Measurements from ENCODE around the gene SELE.

SELE gene, protein sequence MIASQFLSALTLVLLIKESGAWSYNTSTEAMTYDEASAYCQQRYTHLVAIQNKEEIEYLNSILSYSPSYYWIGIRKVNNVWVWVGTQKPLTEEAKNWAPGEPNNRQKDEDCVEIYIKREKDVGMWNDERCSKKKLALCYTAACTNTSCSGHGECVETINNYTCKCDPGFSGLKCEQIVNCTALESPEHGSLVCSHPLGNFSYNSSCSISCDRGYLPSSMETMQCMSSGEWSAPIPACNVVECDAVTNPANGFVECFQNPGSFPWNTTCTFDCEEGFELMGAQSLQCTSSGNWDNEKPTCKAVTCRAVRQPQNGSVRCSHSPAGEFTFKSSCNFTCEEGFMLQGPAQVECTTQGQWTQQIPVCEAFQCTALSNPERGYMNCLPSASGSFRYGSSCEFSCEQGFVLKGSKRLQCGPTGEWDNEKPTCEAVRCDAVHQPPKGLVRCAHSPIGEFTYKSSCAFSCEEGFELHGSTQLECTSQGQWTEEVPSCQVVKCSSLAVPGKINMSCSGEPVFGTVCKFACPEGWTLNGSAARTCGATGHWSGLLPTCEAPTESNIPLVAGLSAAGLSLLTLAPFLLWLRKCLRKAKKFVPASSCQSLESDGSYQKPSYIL

DNA sequence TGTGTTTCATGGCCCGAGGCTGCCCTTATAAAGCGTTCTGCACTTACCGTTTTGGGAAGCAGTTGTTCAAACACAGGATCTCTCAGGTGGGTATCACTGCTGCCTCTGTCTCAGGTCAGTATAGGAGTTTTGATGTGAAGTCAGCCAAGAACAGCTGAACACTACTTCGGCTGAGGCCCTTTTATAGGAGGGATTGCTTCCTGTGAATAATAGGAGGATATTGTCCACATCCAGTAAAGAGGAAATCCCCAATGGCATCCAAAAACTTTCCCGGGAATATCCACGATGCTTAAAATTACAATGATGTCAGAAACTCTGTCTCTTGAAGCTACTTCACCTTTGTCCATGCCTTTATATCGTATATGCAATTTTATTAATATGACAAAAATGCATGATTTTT, at the start of gene SELE:
SELE (minus strand) TSS at position 156 of the 400 bp plus-strand sequence. CDS start 467 bp downstream, outside the sequence.
- H3K27ac ChIP-seq (ENCODE audit: low read length): no peak within 1 kb of the TSS
- H3K9ac ChIP-seq (ENCODE audit: low read length): no peak within 1 kb of the TSS
- H3K9me3 ChIP-seq (ENCODE audit: control insufficient read depth, low read depth, low read length): no peaks in the 10 kb centered on the region
- no peak within 1 kb of the TSS for H3K4me3 ChIP-seq (ENCODE audit: low read length)
- peaks cover 3% of the 10 kb centered on the region for H3K4me1 ChIP-seq (ENCODE audit: control insufficient read depth, low read depth, low read length)
- H3K36me3 ChIP-seq (ENCODE audit: control insufficient read depth, low read depth, low read length): no peaks in the 10 kb centered on the region
- H3K27me3 ChIP-seq (ENCODE audit: control insufficient read depth, insufficient read depth, low read length): no peaks in the 10 kb centered on the region

DNA sequence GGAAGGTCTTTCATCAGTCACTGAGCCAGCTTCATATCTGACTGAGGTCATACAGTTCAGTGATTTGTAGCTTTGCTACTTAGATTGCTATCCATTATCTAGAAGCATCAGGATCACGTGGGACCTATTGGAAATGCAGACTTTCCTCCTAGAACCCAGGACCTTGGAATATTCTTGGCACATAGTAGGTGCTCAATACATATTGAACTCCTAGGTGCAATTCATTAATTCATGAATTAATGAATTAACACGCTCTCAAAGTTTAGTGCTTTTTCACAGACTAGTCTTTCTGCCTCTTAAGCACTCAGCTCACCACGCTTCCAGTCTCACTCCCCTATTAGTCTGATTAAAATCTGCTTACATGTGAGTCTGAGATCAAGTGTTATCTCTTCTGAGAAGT, 48.7 kb upstream of the SELE start:
- Histone ChIP-seq H3K27ac (ENCODE audit: low read length) (no peak overlapping the region), H3K4me3 (ENCODE audit: low read length) (no peak overlapping the region), H3K9ac (ENCODE audit: low read length) (no peak overlapping the region), H3K9me3 (ENCODE audit: control insufficient read depth, low read depth, low read length) (no peaks in the 10 kb centered on the region), H3K4me1 (ENCODE audit: control insufficient read depth, low read depth, low read length) (peaks cover 17% of the 10 kb centered on the region), H3K36me3 (ENCODE audit: control insufficient read depth, low read depth, low read length) (no peaks in the 10 kb centered on the region), H3K27me3 (ENCODE audit: control insufficient read depth, insufficient read depth, low read length) (no peaks in the 10 kb centered on the region)

DNA sequence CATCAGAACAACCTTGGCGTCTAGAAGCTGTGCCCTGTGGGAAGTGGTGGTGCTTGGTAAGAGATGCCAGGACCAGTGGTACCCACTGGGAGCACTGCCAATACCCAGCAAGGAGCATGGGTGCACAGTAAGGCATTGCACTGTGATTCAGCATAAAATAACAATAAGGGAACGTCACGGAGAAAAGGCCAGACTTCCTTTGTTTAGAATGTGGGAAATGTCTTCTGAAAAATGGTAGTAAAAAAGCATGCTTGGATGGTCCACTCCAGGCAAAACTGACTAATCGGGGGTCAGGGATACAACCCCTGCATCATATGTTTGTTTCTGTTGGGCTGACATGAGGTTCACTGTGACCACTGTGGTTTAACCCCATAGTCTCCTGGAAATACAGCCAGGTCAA, 46.1 kb upstream of the SELE start:
- Histone ChIP-seq H3K4me1 (ENCODE audit: control insufficient read depth, low read depth, low read length) (peaks cover 17% of the 10 kb centered on the region), H3K4me3 (ENCODE audit: low read length) (no peak overlapping the region), H3K9ac (ENCODE audit: low read length) (no peak overlapping the region), H3K36me3 (ENCODE audit: control insufficient read depth, low read depth, low read length) (no peaks in the 10 kb centered on the region), H3K9me3 (ENCODE audit: control insufficient read depth, low read depth, low read length) (no peaks in the 10 kb centered on the region), H3K27ac (ENCODE audit: low read length) (no peak overlapping the region), H3K27me3 (ENCODE audit: control insufficient read depth, insufficient read depth, low read length) (no peaks in the 10 kb centered on the region)

DNA sequence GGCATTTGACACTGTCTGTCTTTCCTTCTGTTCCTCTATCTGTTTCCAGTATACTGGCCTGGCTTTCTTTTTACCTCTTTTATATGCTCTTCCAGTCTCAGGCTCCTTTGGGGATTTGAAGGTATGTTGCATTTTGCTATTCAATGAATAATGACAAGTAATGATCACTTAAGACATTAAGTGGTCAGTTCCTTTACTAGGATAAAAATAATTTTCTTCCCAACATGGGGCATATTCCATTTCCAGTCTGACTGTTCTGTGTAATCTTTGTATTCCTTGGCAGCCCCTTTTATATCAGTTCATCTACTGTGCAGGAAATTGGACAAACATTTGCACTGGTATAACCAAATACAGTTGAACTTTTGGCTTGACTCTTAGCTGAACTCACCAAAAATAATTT, 45.3 kb upstream of the SELE start:
- Histone ChIP-seq H3K27me3 (ENCODE audit: control insufficient read depth, insufficient read depth, low read length) (no peaks in the 10 kb centered on the region), H3K4me3 (ENCODE audit: low read length) (no peak overlapping the region), H3K9me3 (ENCODE audit: control insufficient read depth, low read depth, low read length) (no peaks in the 10 kb centered on the region), H3K36me3 (ENCODE audit: control insufficient read depth, low read depth, low read length) (no peaks in the 10 kb centered on the region), H3K4me1 (ENCODE audit: control insufficient read depth, low read depth, low read length) (peaks cover 17% of the 10 kb centered on the region), H3K27ac (ENCODE audit: low read length) (no peak overlapping the region), H3K9ac (ENCODE audit: low read length) (no peak overlapping the region)

DNA sequence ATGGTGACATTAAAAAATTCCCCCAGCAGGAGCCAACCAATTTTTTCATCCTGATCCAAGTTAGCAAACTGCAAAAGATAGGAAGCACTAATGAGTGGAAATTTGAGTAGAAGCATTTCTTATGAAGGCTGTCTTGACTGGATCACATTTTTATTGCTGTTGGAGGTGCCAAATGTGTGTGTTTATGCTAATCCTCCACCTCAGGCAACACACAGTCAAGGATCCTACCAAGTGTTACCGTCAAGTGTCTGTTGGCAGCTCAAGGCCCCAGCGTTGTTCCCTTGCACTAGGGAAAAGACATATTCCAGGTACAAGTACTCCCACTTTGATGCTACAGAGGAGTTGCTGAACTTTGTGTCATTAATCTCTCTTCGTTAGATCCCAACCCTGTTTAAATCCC, 42.6 kb upstream of the SELE start:
- no peak overlapping the region for H3K4me3 ChIP-seq (ENCODE audit: low read length)

DNA sequence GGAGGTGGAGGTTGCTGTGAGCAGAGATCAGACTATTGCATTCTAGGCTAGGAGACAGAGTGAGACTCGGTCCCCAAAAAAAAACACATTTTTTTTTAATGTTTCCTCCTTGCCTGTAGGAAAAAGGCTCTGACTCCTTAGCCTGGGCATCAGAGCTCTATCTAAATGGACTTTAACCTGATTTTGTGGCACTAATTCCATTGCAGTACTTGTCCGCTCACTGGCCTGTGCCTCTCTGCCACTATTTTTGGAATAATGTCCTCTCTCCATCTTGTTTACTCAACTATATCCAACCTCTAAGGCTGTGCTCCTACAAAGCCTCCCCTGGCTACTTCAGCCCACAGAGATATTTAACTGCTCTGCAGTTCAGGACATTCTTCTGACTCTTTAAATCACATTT, 34.3 kb upstream of the SELE start:
- H3K9me3 ChIP-seq (ENCODE audit: control insufficient read depth, low read depth, low read length): no peaks in the 10 kb centered on the region
- H3K9ac ChIP-seq (ENCODE audit: low read length): no peak overlapping the region
- no peaks in the 10 kb centered on the region for H3K27me3 ChIP-seq (ENCODE audit: control insufficient read depth, insufficient read depth, low read length)
- H3K4me1 ChIP-seq (ENCODE audit: control insufficient read depth, low read depth, low read length): no peaks in the 10 kb centered on the region
- no peaks in the 10 kb centered on the region for H3K36me3 ChIP-seq (ENCODE audit: control insufficient read depth, low read depth, low read length)
- no peak overlapping the region for H3K4me3 ChIP-seq (ENCODE audit: low read length)
- no peak overlapping the region for H3K27ac ChIP-seq (ENCODE audit: low read length)

More for the DNA sequence above, 42.6 kb upstream of the SELE start:
- Histone ChIP-seq H3K9me3 (ENCODE audit: control insufficient read depth, low read depth, low read length) (no peaks in the 10 kb centered on the region), H3K36me3 (ENCODE audit: control insufficient read depth, low read depth, low read length) (no peaks in the 10 kb centered on the region), H3K27me3 (ENCODE audit: control insufficient read depth, insufficient read depth, low read length) (no peaks in the 10 kb centered on the region), H3K9ac (ENCODE audit: low read length) (no peak overlapping the region), H3K4me1 (ENCODE audit: control insufficient read depth, low read depth, low read length) (peaks cover 9% of the 10 kb centered on the region), H3K27ac (ENCODE audit: low read length) (no peak overlapping the region)

DNA sequence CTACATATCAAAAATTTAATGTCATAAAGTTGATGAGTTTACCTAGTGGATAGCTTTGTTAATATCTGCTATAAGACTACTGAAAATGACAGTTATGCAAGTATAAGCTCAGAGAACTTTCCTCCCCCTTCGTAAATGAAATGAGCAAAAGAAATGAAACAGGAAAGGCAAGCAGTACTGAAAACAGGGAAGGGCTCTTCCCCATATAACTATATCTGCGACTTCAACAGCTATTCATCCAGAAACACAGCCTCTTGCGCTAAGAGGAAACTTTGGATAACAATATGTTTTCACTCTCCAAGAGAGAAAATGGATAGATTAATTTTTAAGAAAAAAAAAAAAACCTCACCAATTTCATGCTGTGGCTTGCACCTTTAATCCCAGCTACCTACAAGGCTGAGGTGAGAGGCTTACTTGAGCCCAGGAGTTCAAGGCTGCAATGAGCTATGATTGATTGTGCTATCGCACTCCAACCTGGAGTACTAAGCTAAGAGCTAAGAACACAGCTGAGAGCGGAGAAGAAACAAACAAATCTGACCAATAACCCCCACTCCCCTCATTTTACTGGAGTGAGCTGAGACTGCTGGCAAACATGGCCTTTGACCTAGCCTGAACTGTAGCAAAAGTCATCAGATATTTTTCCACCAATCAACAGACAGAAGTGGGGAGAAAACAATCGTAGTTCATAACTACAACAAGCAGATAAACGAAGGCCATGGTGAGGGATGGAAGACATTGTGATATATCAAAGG, 31.9 kb upstream of the SELE start:
- no peaks in the 10 kb centered on the region for H3K9me3 ChIP-seq (ENCODE audit: control insufficient read depth, low read depth, low read length)
- H3K9ac ChIP-seq (ENCODE audit: low read length): no peak overlapping the region
- no peak overlapping the region for H3K4me3 ChIP-seq (ENCODE audit: low read length)
- H3K27ac ChIP-seq (ENCODE audit: low read length): no peak overlapping the region
- H3K36me3 ChIP-seq (ENCODE audit: control insufficient read depth, low read depth, low read length): no peaks in the 10 kb centered on the region
- H3K4me1 ChIP-seq (ENCODE audit: control insufficient read depth, low read depth, low read length): no peaks in the 10 kb centered on the region
- H3K27me3 ChIP-seq (ENCODE audit: control insufficient read depth, insufficient read depth, low read length): no peaks in the 10 kb centered on the region

DNA sequence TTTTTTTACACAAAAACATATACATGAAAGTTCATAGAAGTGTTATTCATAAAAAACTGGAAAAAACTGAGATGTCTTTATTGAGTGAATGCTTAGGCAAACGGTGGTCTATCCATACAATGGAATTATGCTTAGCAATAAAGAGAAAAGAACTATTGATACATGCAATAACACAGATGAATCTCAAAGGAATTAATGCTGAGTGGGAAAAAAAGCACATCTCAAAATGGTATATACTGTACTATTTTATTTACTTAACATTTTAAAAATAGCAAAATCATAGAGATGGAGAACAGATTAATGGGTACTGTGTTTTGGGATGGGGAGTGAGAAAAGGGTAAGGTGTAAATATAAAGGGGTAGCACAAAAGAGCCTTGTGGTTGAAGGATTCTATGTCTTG, 31.0 kb upstream of the SELE start:
- Histone ChIP-seq H3K9me3 (ENCODE audit: control insufficient read depth, low read depth, low read length) (no peaks in the 10 kb centered on the region), H3K27me3 (ENCODE audit: control insufficient read depth, insufficient read depth, low read length) (no peaks in the 10 kb centered on the region), H3K4me1 (ENCODE audit: control insufficient read depth, low read depth, low read length) (no peaks in the 10 kb centered on the region), H3K36me3 (ENCODE audit: control insufficient read depth, low read depth, low read length) (no peaks in the 10 kb centered on the region), H3K9ac (ENCODE audit: low read length) (no peak overlapping the region), H3K4me3 (ENCODE audit: low read length) (no peak overlapping the region), H3K27ac (ENCODE audit: low read length) (no peak overlapping the region)

DNA sequence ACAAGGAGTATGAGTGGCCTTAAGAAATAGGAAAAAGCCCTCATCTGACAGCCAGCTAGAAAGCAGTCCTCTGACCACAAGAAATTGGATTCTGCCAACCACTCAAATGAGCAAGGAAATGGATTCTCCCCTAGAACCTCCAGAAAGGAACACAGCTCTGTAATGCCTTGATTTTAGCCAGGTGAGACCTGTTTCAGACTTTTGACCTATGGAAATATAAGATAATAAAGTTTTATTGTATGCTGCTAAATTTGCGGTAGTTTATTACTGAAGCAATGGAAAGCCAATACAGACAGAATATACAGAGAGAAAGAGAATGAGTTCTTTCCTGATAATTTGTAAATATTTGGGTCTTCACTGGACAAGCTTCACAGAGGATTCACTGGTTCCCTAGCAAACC, 28.8 kb upstream of the SELE start:
- Histone ChIP-seq H3K27me3 (ENCODE audit: control insufficient read depth, insufficient read depth, low read length) (no peaks in the 10 kb centered on the region), H3K36me3 (ENCODE audit: control insufficient read depth, low read depth, low read length) (no peaks in the 10 kb centered on the region), H3K9me3 (ENCODE audit: control insufficient read depth, low read depth, low read length) (no peaks in the 10 kb centered on the region), H3K4me3 (ENCODE audit: low read length) (no peak overlapping the region), H3K9ac (ENCODE audit: low read length) (no peak overlapping the region), H3K27ac (ENCODE audit: low read length) (no peak overlapping the region), H3K4me1 (ENCODE audit: control insufficient read depth, low read depth, low read length) (no peaks in the 10 kb centered on the region)

DNA sequence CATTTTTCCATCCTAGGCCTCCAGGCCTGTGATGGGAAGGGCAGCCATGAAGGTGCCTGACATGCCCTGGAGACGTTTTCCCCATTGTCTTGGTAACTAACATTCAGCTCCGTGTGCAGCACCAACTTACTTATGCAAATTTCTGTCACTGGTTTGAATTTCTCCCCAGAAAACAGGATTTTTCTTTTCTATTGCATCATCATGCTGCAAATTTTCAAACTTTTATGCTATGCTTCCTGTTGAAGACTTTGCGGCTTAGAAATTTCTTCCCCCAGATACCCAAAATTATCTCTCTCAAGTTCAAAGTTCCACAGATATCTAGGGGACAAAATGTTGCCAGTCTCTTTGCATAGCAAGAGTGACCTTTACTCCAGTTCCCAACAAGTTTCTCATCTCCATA, 25.2 kb upstream of the SELE start:
- Histone ChIP-seq H3K9me3 (ENCODE audit: control insufficient read depth, low read depth, low read length) (no peaks in the 10 kb centered on the region), H3K27ac (ENCODE audit: low read length) (no peak overlapping the region), H3K4me3 (ENCODE audit: low read length) (no peak overlapping the region), H3K4me1 (ENCODE audit: control insufficient read depth, low read depth, low read length) (no peaks in the 10 kb centered on the region), H3K27me3 (ENCODE audit: control insufficient read depth, insufficient read depth, low read length) (no peaks in the 10 kb centered on the region), H3K9ac (ENCODE audit: low read length) (no peak overlapping the region), H3K36me3 (ENCODE audit: control insufficient read depth, low read depth, low read length) (no peaks in the 10 kb centered on the region)

DNA sequence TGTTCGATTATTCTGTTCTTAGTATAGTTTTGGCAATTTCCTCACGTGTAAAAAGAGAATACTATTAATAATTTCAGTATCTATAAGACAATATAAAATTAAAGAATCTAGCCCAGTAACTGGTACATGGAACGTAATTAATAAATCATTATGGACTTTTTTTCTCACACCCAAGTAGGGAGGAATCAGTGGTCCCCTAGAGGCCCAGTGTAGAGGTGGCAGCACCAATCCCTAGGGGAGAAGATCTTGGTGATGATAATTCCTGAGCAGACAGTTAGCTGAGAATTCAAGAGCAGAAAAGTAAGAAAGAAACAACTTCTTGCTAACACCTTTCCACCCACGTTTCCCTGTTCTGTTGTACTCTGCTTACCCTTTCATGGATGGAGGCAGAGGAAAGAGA, 19.7 kb upstream of the SELE start:
- H3K4me1 ChIP-seq (ENCODE audit: control insufficient read depth, low read depth, low read length): no peaks in the 10 kb centered on the region
- H3K27me3 ChIP-seq (ENCODE audit: control insufficient read depth, insufficient read depth, low read length): no peaks in the 10 kb centered on the region
- H3K27ac ChIP-seq (ENCODE audit: low read length): no peak overlapping the region
- no peak overlapping the region for H3K4me3 ChIP-seq (ENCODE audit: low read length)
- no peaks in the 10 kb centered on the region for H3K36me3 ChIP-seq (ENCODE audit: control insufficient read depth, low read depth, low read length)
- H3K9ac ChIP-seq (ENCODE audit: low read length): no peak overlapping the region
- no peaks in the 10 kb centered on the region for H3K9me3 ChIP-seq (ENCODE audit: control insufficient read depth, low read depth, low read length)
